Liver (tissue), 9 donors: Measurements from ENCODE around the gene AKNAD1. TPM values are rescaled to one million over a fixed set of nuclear protein-coding genes. Genes with fewer than 3 reads are reported as not detected.

Source experiments
- DNase-seq: peaks from one replicate; pipeline ENCODE4 v3.0.0-alpha.2; 2017; ENCODE audit warnings: low spot score
- H3K27ac ChIP-seq, 2 donors: one replicate each; pipeline ENCODE4 v1.7.0; 2013; ENCODE audit warnings: inconsistent platforms in 2 of 2, low read length in 2 of 2, control low read depth in 1 of 2, low read depth in 1 of 2, mild to moderate bottlenecking in 1 of 2
- H3K27me3 ChIP-seq, 4 donors: one replicate each; pipeline versions ENCODE4 v1.6.1 to v1.7.0; 2013; ENCODE audit warnings: low read length in 3 of 4, inconsistent platforms in 1 of 4, mild to moderate bottlenecking in 1 of 4, moderate library complexity in 1 of 4; ENCODE audit not compliant: control insufficient read depth in 4 of 4, insufficient read depth in 4 of 4
- H3K36me3 ChIP-seq, 4 donors: one replicate each; pipeline versions ENCODE4 v1.6.1 to v1.7.0; 2013; ENCODE audit warnings: low read length in 3 of 4, mild to moderate bottlenecking in 3 of 4, low read depth in 1 of 4, moderate library complexity in 1 of 4; ENCODE audit not compliant: control insufficient read depth in 4 of 4, insufficient read depth in 3 of 4
- H3K4me1 ChIP-seq, 4 donors: one replicate each; pipeline versions ENCODE4 v1.6.1 to v1.7.0; 2013; ENCODE audit warnings: low read length in 3 of 4, mild to moderate bottlenecking in 3 of 4, moderate library complexity in 1 of 4; ENCODE audit not compliant: control insufficient read depth in 4 of 4, insufficient read depth in 4 of 4
- H3K4me3 ChIP-seq, 3 donors: one replicate each; pipeline versions ENCODE4 v1.6.1 to v1.7.0; 2013; ENCODE audit warnings: low read length in 3 of 3, control low read depth in 1 of 3, low read depth in 1 of 3, mild to moderate bottlenecking in 1 of 3
- H3K9ac ChIP-seq, 2 donors: one replicate each; pipeline ENCODE4 v1.7.0; 2013; ENCODE audit warnings: low read length in 2 of 2, mild to moderate bottlenecking in 2 of 2, moderate library complexity in 2 of 2, control low read depth in 1 of 2, low read depth in 1 of 2
- H3K9me3 ChIP-seq, 4 donors: one replicate each; pipeline versions ENCODE4 v1.6.1 to v1.7.0; 2013; ENCODE audit warnings: low read length in 3 of 4; ENCODE audit not compliant: control insufficient read depth in 4 of 4
- ATF3 ChIP-seq: IDR thresholded peaks from 2 replicates; pipeline ENCODE4 v1.6.1; 2016; ENCODE audit warnings: antibody characterized with exemption
- CTCF ChIP-seq: fragments of 150-350 bp; IDR thresholded peaks from 2 replicates; pipeline ENCODE4 v1.5.1; 2017; ENCODE audit warnings: improper control_type of control experiment, low read depth, low read length; ENCODE audit not compliant: missing input control
- EGR1 ChIP-seq, 2 donors: IDR thresholded peaks; 2 replicates each; pipeline ENCODE4 v1.6.1; 2016 to 2018; ENCODE audit warnings: antibody characterized with exemption in 2 of 2, low read depth in 2 of 2
- FOXA1 ChIP-seq: IDR thresholded peaks from 2 replicates; pipeline ENCODE4 v1.6.1; 2016; ENCODE audit warnings: antibody characterized with exemption
- FOXA2 ChIP-seq: IDR thresholded peaks from 2 replicates; pipeline ENCODE4 v1.6.1; 2016; ENCODE audit warnings: antibody characterized with exemption
- GABPA ChIP-seq, 2 donors: IDR thresholded peaks in 1 of 2; conservative IDR thresholded peaks in 1 of 2; 2 replicates each; pipeline ENCODE4 v1.6.1; 2016; ENCODE audit warnings: antibody characterized with exemption in 2 of 2, mild to moderate bottlenecking in 1 of 2, moderate library complexity in 1 of 2
- HNF4A ChIP-seq, 2 donors: conservative IDR thresholded peaks; 2 replicates each; pipeline ENCODE4 v1.6.1; 2016; ENCODE audit warnings: antibody characterized with exemption in 2 of 2, mild to moderate bottlenecking in 2 of 2
- HNF4G ChIP-seq: IDR thresholded peaks from 2 replicates; pipeline ENCODE4 v1.6.1; 2016; ENCODE audit warnings: antibody characterized with exemption
- JUND ChIP-seq, 2 donors: IDR thresholded peaks; 2 replicates each; pipeline ENCODE4 v1.6.1; 2016; ENCODE audit warnings: antibody characterized with exemption in 2 of 2
- MAX ChIP-seq: IDR thresholded peaks from 2 replicates; pipeline ENCODE4 v1.6.1; 2016; ENCODE audit warnings: antibody characterized with exemption
- NR2F2 ChIP-seq: IDR thresholded peaks from 2 replicates; pipeline ENCODE4 v1.6.1; 2016; ENCODE audit warnings: antibody characterized with exemption
- RAD21 ChIP-seq, 2 donors: IDR thresholded peaks; 2 replicates each; pipeline ENCODE4 v1.6.1; 2016; ENCODE audit warnings: antibody characterized with exemption in 2 of 2, mild to moderate bottlenecking in 2 of 2
- REST ChIP-seq: IDR thresholded peaks from 2 replicates; pipeline ENCODE4 v1.6.1; 2016; ENCODE audit warnings: antibody characterized with exemption, mild to moderate bottlenecking
- RXRA ChIP-seq, 2 donors: IDR thresholded peaks; 2 replicates each; pipeline ENCODE4 v1.6.1; 2017 to 2018; ENCODE audit warnings: antibody characterized with exemption in 2 of 2, mild to moderate bottlenecking in 1 of 2
- SP1 ChIP-seq: IDR thresholded peaks from 2 replicates; pipeline ENCODE4 v1.6.1; 2018; ENCODE audit warnings: antibody characterized with exemption, mild to moderate bottlenecking
- TAF1 ChIP-seq: conservative IDR thresholded peaks from 2 replicates; pipeline ENCODE4 v1.6.1; 2016; ENCODE audit warnings: antibody characterized with exemption, mild to moderate bottlenecking
- YY1 ChIP-seq: IDR thresholded peaks from 2 replicates; pipeline ENCODE4 v1.6.1; 2016; ENCODE audit warnings: antibody characterized with exemption, mild to moderate bottlenecking
- ZBTB33 ChIP-seq: IDR thresholded peaks from 2 replicates; pipeline ENCODE4 v1.6.1; 2016; ENCODE audit warnings: antibody characterized with exemption
- WGBS: extraction: QIAGEN DNeasy Blood & Tissue Kit; methylation state at CpG from one replicate; pipeline ENCODE4 v1.1.7; 2013; 5-methylcytosine and 5-hydroxymethylcytosine counted together
- polyA plus RNA-seq, 2 donors: library from polyadenylated mRNA; stranded (reverse) in 1 of 2; unstranded in 1 of 2; fragments of 200-250 nt in 1 of 2; fragments of >200 nt in 1 of 2; fragmentation: Nextera tagmentation in 1 of 2; extraction: Ambion mirVana in 1 of 2; gene quantifications; one replicate each; pipeline versions ENCODE4 v1.2.1 to v1.2.3, GENCODE V29; 2013 to 2015
- total RNA-seq, 2 donors: library from RNA; depleted of rRNA; stranded (reverse); fragments of >200 nt; gene quantifications; one replicate each; pipeline ENCODE4 v1.2.3, GENCODE V29; 2014
- donor health status: healthy.
- donor health status: healthy.
- donor health status: healthy.
- donor health status: healthy.
- donor health status: healthy.

AKNAD1 gene
- not detected for total RNA-seq
- polyA plus RNA-seq, result not detected

GRCh38 chr1:108856994-108857393 lies at the start of gene AKNAD1:
TSS of gene AKNAD1 (minus strand) at chr1:108857094. CDS start at chr1:108852664, 4,430 bp downstream.
- H3K9ac ChIP-seq, result no peak within 1 kb of the TSS
- H3K4me1 ChIP-seq, result no peaks in the 10 kb centered on the region
- TF ChIP-seq HNF4G (no peak), TAF1 (no peak)
- H3K4me3 ChIP-seq, result no peak within 1 kb of the TSS
- no peak within 1 kb of the TSS for H3K27ac ChIP-seq
- 68% methylated on average over 1 of the region's 1 CpG for WGBS
- no peak for DNase-seq
- peaks cover 0 to 3% (median 0%) of the 10 kb centered on the region in 4 donors for H3K27me3 ChIP-seq
- H3K9me3 ChIP-seq, result no peaks in the 10 kb centered on the region
- H3K36me3 ChIP-seq, result no peaks in the 10 kb centered on the region

GRCh38 chr1:108901106-108901505 lies 44.2 kb upstream of the AKNAD1 start:
- H3K4me3 ChIP-seq, result no peak overlapping the region
- TF ChIP-seq FOXA1 (no peak), REST (no peak), YY1 (no peak), RAD21 (IDR thresholded peaks at IDR 0.05) (no peak), SP1 (no peak), ZBTB33 (no peak), HNF4A (conservative IDR thresholded peaks at IDR 0.05) (no peak), HNF4G (no peak), MAX (no peak), CTCF (no peak), RXRA (IDR thresholded peaks at IDR 0.05) (no peak), NR2F2 (no peak), FOXA2 (no peak), TAF1 (no peak), GABPA (IDR thresholded peaks at IDR 0.05 in 1 of 2, conservative IDR thresholded peaks at IDR 0.05 in 1 of 2) (no peak), EGR1 (IDR thresholded peaks at IDR 0.05; ENCODE audit: low read depth in 2 of 2) (no peak), ATF3 (no peak), JUND (IDR thresholded peaks at IDR 0.05) (no peak)
- H3K27ac ChIP-seq, result no peak overlapping the region
- DNase-seq, result no peak
- no peaks in the 10 kb centered on the region for H3K4me1 ChIP-seq
- H3K9me3 ChIP-seq, result no peaks in the 10 kb centered on the region
- H3K36me3 ChIP-seq, result no peaks in the 10 kb centered on the region
- WGBS, result 98% methylated on average over 3 of the region's 3 CpGs
- no peak overlapping the region for H3K9ac ChIP-seq
- H3K27me3 ChIP-seq, result no peaks in the 10 kb centered on the region
